GM23338 (cell line): ENCODE measurements around the gene NDC80. TPM values are rescaled to one million over a fixed set of nuclear protein-coding genes. Genes with fewer than 3 reads are reported as not detected.

Source experiments
- ATAC-seq: fragments of 200-7000 bp; cut with Tn5 transposase; 3 replicates; pipeline ENCODE4 v1.9.1; 2020
- DNase-seq: peaks from one replicate; pipeline ENCODE4 v3.0.0-alpha.2; 2015; ENCODE audit warnings: low spot score
- H2AFZ ChIP-seq: fragments of 200-600 bp; sonication (generic); 2 replicates; pipeline ENCODE4 v1.8.0; 2016; ENCODE audit warnings: antibody characterized with exemption, mild to moderate bottlenecking, moderate library complexity
- H3F3A ChIP-seq: fragments of 200-600 bp; sonication (generic); replicated peaks from 2 replicates; pipeline ENCODE4 v1.8.0; 2017; ENCODE audit warnings: antibody characterized with exemption, mixed run types, low read depth
- H3K27ac ChIP-seq: fragments of 200-600 bp; sonication (generic); 2 replicates; pipeline ENCODE4 v1.6.1; 2016; ENCODE audit warnings: low read depth
- H3K27me3 ChIP-seq: fragments of 200-600 bp; sonication (generic); 2 replicates; pipeline ENCODE4 v1.8.0; 2016; ENCODE audit warnings: mild to moderate bottlenecking, mixed run types, moderate library complexity; ENCODE audit not compliant: insufficient read depth
- H3K36me3 ChIP-seq: fragments of 200-600 bp; sonication (generic); 2 replicates; pipeline ENCODE4 v1.8.0; 2016; ENCODE audit warnings: mild to moderate bottlenecking; ENCODE audit not compliant: insufficient read depth
- H3K4me1 ChIP-seq: fragments of 200-600 bp; sonication (generic); 2 replicates; pipeline ENCODE4 v1.8.0; 2016; ENCODE audit warnings: mild to moderate bottlenecking, moderate library complexity; ENCODE audit not compliant: insufficient read depth
- H3K4me2 ChIP-seq: fragments of 200-600 bp; sonication (generic); 2 replicates; pipeline ENCODE4 v1.7.1; 2017; ENCODE audit warnings: mixed run types
- H3K4me3 ChIP-seq: fragments of 200-600 bp; sonication (generic); 2 replicates; pipeline ENCODE4 v1.6.1; 2016; ENCODE audit warnings: mixed run types
- H3K79me2 ChIP-seq: fragments of 200-600 bp; sonication (generic); replicated peaks from 2 replicates; pipeline ENCODE4 v1.8.0; 2017; ENCODE audit warnings: mild to moderate bottlenecking; ENCODE audit not compliant: insufficient read depth
- H3K9me2 ChIP-seq: fragments of 200-600 bp; sonication (generic); 2 replicates; pipeline ENCODE4 v1.8.0; 2017; ENCODE audit not compliant: insufficient read depth
- H4K20me1 ChIP-seq: fragments of 200-600 bp; sonication (generic); replicated peaks from 2 replicates; pipeline ENCODE4 v1.8.0; 2017; ENCODE audit warnings: mild to moderate bottlenecking; ENCODE audit not compliant: insufficient read depth
- H3K27ac Mint-ChIP-seq: 2 replicates; pipeline ENCODE4 v1.8.0; 2020; ENCODE audit warnings: inconsistent platforms, mild to moderate bottlenecking, moderate library complexity, mixed read lengths
- H3K27me3 Mint-ChIP-seq: 3 replicates; pipeline ENCODE4 v1.8.0; 2022; ENCODE audit warnings: low read depth, mild to moderate bottlenecking, moderate library complexity, mixed read lengths, inconsistent platforms; ENCODE audit not compliant: insufficient read depth, poor library complexity
- H3K36me3 Mint-ChIP-seq: 3 replicates; pipeline ENCODE4 v1.8.0; 2021; ENCODE audit warnings: low read depth, mild to moderate bottlenecking, inconsistent platforms, moderate library complexity, mixed read lengths
- H3K4me1 Mint-ChIP-seq: 3 replicates; pipeline ENCODE4 v1.8.0; 2020; ENCODE audit warnings: mild to moderate bottlenecking, inconsistent platforms, mixed read lengths
- H3K4me3 Mint-ChIP-seq: 3 replicates; pipeline ENCODE4 v1.8.0; 2021; ENCODE audit warnings: moderate library complexity, mild to moderate bottlenecking, inconsistent platforms, mixed read lengths
- H3K9me3 Mint-ChIP-seq: 3 replicates; pipeline ENCODE4 v1.8.0; 2020; ENCODE audit warnings: moderate library complexity, mild to moderate bottlenecking, inconsistent platforms, mixed read lengths
- CREB1 ChIP-seq: fragments of 250-450 bp; sonication (Bioruptor Pico); IDR thresholded peaks from 2 replicates; pipeline ENCODE4 v1.5.0; 2020; ENCODE audit warnings: low read depth, mild to moderate bottlenecking, moderate library complexity
- CTCF ChIP-seq, 2 experiments: fragments of 200-600 bp in 1 of 2; sonication (generic) in 1 of 2; conservative IDR thresholded peaks; 2 replicates each; pipeline versions ENCODE4 v1.5.1 to v1.6.1; 2016 to 2017; ENCODE audit warnings: antibody characterized with exemption in 2 of 2, low read depth in 2 of 2, mild to moderate bottlenecking in 2 of 2, moderate library complexity in 1 of 2
- ETS1 ChIP-seq: IDR thresholded peaks from 2 replicates; pipeline ENCODE4 v1.6.1; 2016; ENCODE audit warnings: antibody characterized with exemption
- EZH2 ChIP-seq: fragments of 200-600 bp; sonication (generic); IDR thresholded peaks from one replicate; pipeline ENCODE4 v1.8.0; 2017; ENCODE audit warnings: antibody characterized with exemption, mild to moderate bottlenecking, low read depth; ENCODE audit not compliant: unreplicated experiment
- EZH2phosphoT487 ChIP-seq: fragments of 200-600 bp; sonication (generic); IDR thresholded peaks from one replicate; pipeline ENCODE4 v1.8.1; 2018; ENCODE audit warnings: antibody characterized with exemption; ENCODE audit not compliant: unreplicated experiment
- JUNB ChIP-seq: IDR thresholded peaks from one replicate; pipeline ENCODE4 v1.6.1; 2016; ENCODE audit warnings: antibody characterized with exemption; ENCODE audit not compliant: unreplicated experiment
- NANOG ChIP-seq: IDR thresholded peaks from 2 replicates; pipeline ENCODE4 v1.6.1; 2016; ENCODE audit warnings: antibody characterized with exemption, borderline replicate concordance
- POLR2AphosphoS5 ChIP-seq: IDR thresholded peaks from 2 replicates; pipeline ENCODE4 v1.6.1; 2016; ENCODE audit warnings: antibody characterized with exemption, low read depth
- REST ChIP-seq: IDR thresholded peaks from one replicate; pipeline ENCODE4 v1.6.1; 2018; ENCODE audit warnings: antibody characterized with exemption; ENCODE audit not compliant: unreplicated experiment
- STAT1 ChIP-seq: IDR thresholded peaks from one replicate; pipeline ENCODE4 v1.6.1; 2016; ENCODE audit warnings: antibody characterized with exemption; ENCODE audit not compliant: unreplicated experiment
- ZNF114 ChIP-seq: fragments of 250-450 bp; sonication (Bioruptor Pico); IDR thresholded peaks from 2 replicates; pipeline ENCODE4 v1.5.0; 2020; ENCODE audit warnings: mild to moderate bottlenecking, moderate library complexity
- ZNF331 ChIP-seq: fragments of 250-450 bp; sonication (Bioruptor Pico); IDR thresholded peaks from 2 replicates; pipeline ENCODE4 v1.5.0; 2020; ENCODE audit warnings: low read depth, mild to moderate bottlenecking, moderate library complexity
- ZNF462 ChIP-seq: fragments of 250-450 bp; sonication (Bioruptor Pico); IDR thresholded peaks from 2 replicates; pipeline ENCODE4 v1.5.0; 2020; ENCODE audit warnings: mild to moderate bottlenecking, moderate library complexity
- polyA plus RNA-seq: library from polyadenylated mRNA; unstranded; fragments of >200 nt; fragmentation: Nextera tagmentation; extraction: Ambion mirVana; gene quantifications from 2 replicates; pipeline ENCODE4 v1.2.1, GENCODE V29; 2016
- total RNA-seq: library from RNA; depleted of rRNA; stranded (reverse); fragments of >200 nt; shearing (Covaris generic); gene quantifications from 2 replicates; pipeline ENCODE4 v1.2.3, GENCODE V29; 2014

Gene NDC80
- total and polyA plus RNA-seq, 2 experiments from 2014 or later: 36.6 to 58.4 TPM

GRCh38 chr18:2564373-2564772 lies 7.0 kb upstream of the NDC80 start:
- Histone ChIP-seq H2AFZ (no peak overlapping the region), H3K4me3 (no peak overlapping the region), H3K79me2 (peaks cover 13% of the 10 kb centered on the region), H3K4me1 (no peaks in the 10 kb centered on the region), H4K20me1 (no peaks in the 10 kb centered on the region; the same call in 1 of the 2 replicates), H3K9me2 (no peaks in the 10 kb centered on the region), H3K36me3 (peaks cover 4% of the 10 kb centered on the region; the same call in 1 of the 2 replicates), H3K4me2 (no peak overlapping the region), H3K27ac (no peak overlapping the region), H3F3A (no peaks in the 10 kb centered on the region), H3K27me3 (no peaks in the 10 kb centered on the region)
- Mint-ChIP-seq H3K4me1 (peaks cover 8% of the 10 kb centered on the region; the same call in 2 of the 3 replicates), H3K36me3 (peaks cover 21% of the 10 kb centered on the region; the same call in 2 of the 3 replicates), H3K4me3 (no peak overlapping the region), H3K27ac (no peak overlapping the region), H3K9me3 (no peaks in the 10 kb centered on the region), H3K27me3 (no peaks in the 10 kb centered on the region)
- ATAC-seq (no peak), DNase-seq (no peak)
- no peak for TF ChIP-seq ETS1
- TF ChIP-seq CREB1 (CRISPR knock-in tag): no peak
- no peak for TF ChIP-seq REST
- no peak for TF ChIP-seq ZNF462
- TF ChIP-seq JUNB: no peak
- TF ChIP-seq ZNF331: no peak
- TF ChIP-seq POLR2AphosphoS5: no peak
- no peak for TF ChIP-seq CTCF (conservative IDR thresholded peaks at IDR 0.05; ENCODE audit: low read depth in 2 of 2)
- TF ChIP-seq EZH2: no peak
- TF ChIP-seq ZNF114 (CRISPR knock-in tag): no peak
- no peak for TF ChIP-seq NANOG
- no peak for TF ChIP-seq EZH2phosphoT487
- no peak for TF ChIP-seq STAT1
